ENCODE data around the gene TGFB2. TPM values are rescaled to one million over a fixed set of nuclear protein-coding genes. Genes with fewer than 3 reads are reported as not detected.

Gene TGFB2
- total and polyA plus RNA-seq, 2 donors (not counting 3 experiments of a cell fraction or from before 2014, with no cell fraction given), result 21.2 to 43.5 TPM

DNA sequence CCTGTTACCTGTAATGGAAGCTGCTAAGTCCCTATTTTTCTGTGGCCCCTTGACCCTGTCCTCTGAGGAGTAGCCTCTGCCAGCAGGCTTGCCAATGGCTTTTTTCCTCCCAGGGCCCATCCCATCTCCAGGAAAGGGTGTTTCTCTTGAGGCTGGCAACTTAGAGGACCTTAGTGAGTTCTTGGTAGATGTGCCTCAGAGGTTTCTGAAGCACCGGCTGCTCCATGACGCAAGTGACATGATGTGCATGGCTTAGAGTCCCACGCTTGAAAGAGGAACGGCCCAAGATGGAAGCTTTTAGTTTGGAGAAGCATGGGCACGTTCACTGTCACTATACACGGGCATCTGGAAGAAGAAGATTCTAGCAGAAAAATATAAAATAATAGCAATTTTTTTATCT lies 63.0 kb downstream of the TGFB2 start:
- CTCF ChIA-PET, result interaction anchor here (1.2 kb wide), 1 partner anchor 659 kb away, joined by 3 read pairs; no protein-coding TSS in a partner anchor

More for the DNA sequence above, 63.0 kb downstream of the TGFB2 start:
- no peaks in the 10 kb centered on the region for H3K9me3 ChIP-seq (replicated peaks; ENCODE audit: control insufficient read depth, insufficient read depth, low read length)
- no TSS peak for BruUV-seq (replicated peaks)
- no peaks in the 10 kb centered on the region for H3K9me1 ChIP-seq (replicated peaks; ENCODE audit: control insufficient read depth, extremely low read depth, insufficient read depth, low read length)
- H3K27ac ChIP-seq (ENCODE audit: insufficient read depth, low read depth, low read length), result no peak overlapping the region
- H3K27me3 ChIP-seq (ENCODE audit: control insufficient read depth in 2 of 2, insufficient read depth in 2 of 2, low read length in 2 of 2), result no peaks in the 10 kb centered on the region
- H2AFZ ChIP-seq (ENCODE audit: low read depth, low read length), result no peak overlapping the region
- dilution Hi-C loops (cut with MboI; ENCODE audit: extremely low pct_ligation_motif_present, low sequenced_read_pairs) (no loop called here), intact Hi-C loops (cut with micrococcal nuclease) (no loop called here)
- TF ChIP-seq, protein P1, sequence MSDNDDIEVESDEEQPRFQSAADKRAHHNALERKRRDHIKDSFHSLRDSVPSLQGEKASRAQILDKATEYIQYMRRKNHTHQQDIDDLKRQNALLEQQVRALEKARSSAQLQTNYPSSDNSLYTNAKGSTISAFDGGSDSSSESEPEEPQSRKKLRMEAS (IDR thresholded peaks at IDR 0.05; ENCODE audit: insufficient read depth, insufficient read length), result no peak
- TF ChIP-seq, protein P2, sequence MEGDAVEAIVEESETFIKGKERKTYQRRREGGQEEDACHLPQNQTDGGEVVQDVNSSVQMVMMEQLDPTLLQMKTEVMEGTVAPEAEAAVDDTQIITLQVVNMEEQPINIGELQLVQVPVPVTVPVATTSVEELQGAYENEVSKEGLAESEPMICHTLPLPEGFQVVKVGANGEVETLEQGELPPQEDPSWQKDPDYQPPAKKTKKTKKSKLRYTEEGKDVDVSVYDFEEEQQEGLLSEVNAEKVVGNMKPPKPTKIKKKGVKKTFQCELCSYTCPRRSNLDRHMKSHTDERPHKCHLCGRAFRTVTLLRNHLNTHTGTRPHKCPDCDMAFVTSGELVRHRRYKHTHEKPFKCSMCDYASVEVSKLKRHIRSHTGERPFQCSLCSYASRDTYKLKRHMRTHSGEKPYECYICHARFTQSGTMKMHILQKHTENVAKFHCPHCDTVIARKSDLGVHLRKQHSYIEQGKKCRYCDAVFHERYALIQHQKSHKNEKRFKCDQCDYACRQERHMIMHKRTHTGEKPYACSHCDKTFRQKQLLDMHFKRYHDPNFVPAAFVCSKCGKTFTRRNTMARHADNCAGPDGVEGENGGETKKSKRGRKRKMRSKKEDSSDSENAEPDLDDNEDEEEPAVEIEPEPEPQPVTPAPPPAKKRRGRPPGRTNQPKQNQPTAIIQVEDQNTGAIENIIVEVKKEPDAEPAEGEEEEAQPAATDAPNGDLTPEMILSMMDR (IDR thresholded peaks at IDR 0.05; ENCODE audit: extremely low read depth in 1 of 2, insufficient read depth in 1 of 2, low read depth in 1 of 2, low read length in 2 of 2), result no peak
- TF ChIP-seq FOS (IDR thresholded peaks at IDR 0.05; ENCODE audit: borderline replicate concordance, insufficient read depth, low read length) (no peak), MYC (IDR thresholded peaks at IDR 0.05; ENCODE audit: low read depth, low read length) (no peak), POLR2A (IDR thresholded peaks at IDR 0.05; ENCODE audit: low read depth, low read length) (no peak), GATA2 (IDR thresholded peaks at IDR 0.05; ENCODE audit: insufficient read depth, insufficient read length, low read depth, low read length) (no peak), EZH2 (IDR thresholded peaks at IDR 0.05; ENCODE audit: borderline replicate concordance, low read depth, low read length, severe bottlenecking) (no peak), JUN (IDR thresholded peaks at IDR 0.05; ENCODE audit: borderline replicate concordance, insufficient read depth, insufficient read length, low read depth) (no peak), POLR2AphosphoS5 (IDR thresholded peaks at IDR 0.05; ENCODE audit: insufficient read depth, low read depth, low read length) (no peak)
- H4K20me1 ChIP-seq (replicated peaks; ENCODE audit: control insufficient read depth, extremely low read depth, insufficient read depth, low read length), result no peaks in the 10 kb centered on the region
- no peak overlapping the region for H3K4me2 ChIP-seq (ENCODE audit: insufficient read depth, low read length)
- no peak overlapping the region for H3K4me3 ChIP-seq (replicated peaks in 1 of 3; ENCODE audit: insufficient read depth in 1 of 3, low read depth in 1 of 3, low read length in 3 of 3)
- peaks cover 0 to 2% of the 10 kb centered on the region in 2 experiments for H3K36me3 ChIP-seq (ENCODE audit: control insufficient read depth in 2 of 2, extremely low read depth in 1 of 2, insufficient read depth in 2 of 2, low read length in 2 of 2)
- no peaks in the 10 kb centered on the region for H3K4me1 ChIP-seq (ENCODE audit: control insufficient read depth, extremely low read depth, insufficient read depth, low read length)
- DNase-seq (ENCODE audit: low read depth, low spot score), result no peak
- no peak for FAIRE-seq
- no peak overlapping the region for H3K9ac ChIP-seq (replicated peaks; ENCODE audit: extremely low read depth, insufficient read depth, low read length)
- POLR2A ChIA-PET, result no interaction called here
- H3K79me2 ChIP-seq (ENCODE audit: control insufficient read depth, insufficient read depth, low read length), result no peaks in the 10 kb centered on the region
